Stimulated activated CD4-positive, alpha-beta T cell treated with anti-CD3 and anti-CD28 coated beads, TNF-alpha, amount 100 ng/mL, for 24 hours (primary cell): ENCODE results near the gene CALHM6.
"Not testable (repeated sequence)": the region's sequence is repeated elsewhere in the genome, so short reads cannot be mapped to it uniquely, and the experiment has no call there.

Experiments used
- DNase-seq, 3 experiments: peaks; one replicate each; pipeline ENCODE4 v3.0.0-alpha.2; 2020; ENCODE audit warnings: low read depth in 3 of 3

The CALHM6 gene

DNA sequence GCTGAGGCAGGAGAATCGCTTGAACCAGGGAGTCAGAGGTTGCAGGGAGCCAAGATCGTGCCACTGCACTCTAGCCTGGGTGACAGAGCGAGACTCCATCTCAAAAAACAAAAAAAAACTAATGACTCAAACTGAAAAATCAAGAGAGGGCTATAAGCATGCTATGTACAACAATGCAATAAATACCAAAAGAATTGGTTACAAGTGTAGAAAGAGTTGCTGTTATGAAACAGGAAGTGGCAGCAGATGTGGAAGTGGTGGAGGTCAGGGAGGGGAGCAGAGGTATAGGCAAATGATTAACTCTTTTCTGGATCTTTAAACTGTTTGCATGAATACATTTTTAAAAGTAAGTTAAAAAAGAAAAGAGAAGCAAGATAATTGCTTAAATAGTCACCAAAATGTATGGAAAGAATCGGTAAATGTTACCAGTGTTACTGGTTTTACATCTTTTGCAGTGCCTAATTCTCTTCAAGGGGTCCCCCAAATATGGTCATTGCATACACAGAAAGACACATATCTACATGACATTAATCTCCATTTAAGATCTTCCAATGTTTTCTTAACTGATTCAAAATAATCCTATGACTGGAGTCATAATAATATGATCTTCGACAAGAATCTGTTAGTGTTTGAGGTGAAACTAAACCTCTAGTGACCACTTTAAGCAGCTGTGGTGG lies 15.0 kb downstream of the CALHM6 start:
- no peak for DNase-seq

DNA sequence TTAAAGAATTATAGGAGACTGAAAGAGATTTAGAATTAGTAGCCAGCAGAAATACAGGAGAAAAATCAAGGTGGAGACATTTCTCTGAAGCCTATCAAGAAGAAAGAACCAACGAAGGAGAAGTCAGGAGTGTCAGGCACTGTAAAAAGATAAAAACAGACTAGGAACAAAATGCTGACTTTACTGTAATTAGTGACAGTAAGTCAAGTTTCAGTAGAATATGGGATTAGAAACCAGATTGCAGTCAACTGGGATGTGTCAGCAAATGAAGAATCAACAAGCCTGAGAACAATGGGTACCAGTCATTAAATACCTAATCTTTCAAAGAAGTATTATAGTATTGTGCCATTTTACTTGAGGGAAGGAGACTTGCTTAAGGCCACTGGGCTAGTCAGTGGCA lies 21.6 kb downstream of the CALHM6 start:
- no peak for DNase-seq

DNA sequence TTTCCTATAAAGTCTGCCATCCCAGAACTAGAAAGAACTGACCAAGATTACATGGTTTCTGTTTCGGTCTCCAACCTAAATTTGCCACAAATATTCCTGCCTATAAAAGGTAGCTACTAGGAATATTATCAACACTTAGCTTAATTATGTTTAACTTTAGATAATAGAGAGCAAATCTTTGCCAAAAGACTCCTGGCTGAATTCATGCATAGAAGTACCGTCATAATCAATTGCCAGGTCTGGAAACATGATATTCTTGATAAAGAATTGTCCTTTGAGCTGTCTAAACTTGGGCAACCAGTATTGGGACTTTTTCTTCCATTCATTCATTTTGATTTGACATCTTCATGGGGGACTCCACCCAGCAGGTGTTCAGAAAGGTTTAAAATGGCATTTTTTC lies 22.4 kb downstream of the CALHM6 start:
- DNase-seq, result no peak

DNA sequence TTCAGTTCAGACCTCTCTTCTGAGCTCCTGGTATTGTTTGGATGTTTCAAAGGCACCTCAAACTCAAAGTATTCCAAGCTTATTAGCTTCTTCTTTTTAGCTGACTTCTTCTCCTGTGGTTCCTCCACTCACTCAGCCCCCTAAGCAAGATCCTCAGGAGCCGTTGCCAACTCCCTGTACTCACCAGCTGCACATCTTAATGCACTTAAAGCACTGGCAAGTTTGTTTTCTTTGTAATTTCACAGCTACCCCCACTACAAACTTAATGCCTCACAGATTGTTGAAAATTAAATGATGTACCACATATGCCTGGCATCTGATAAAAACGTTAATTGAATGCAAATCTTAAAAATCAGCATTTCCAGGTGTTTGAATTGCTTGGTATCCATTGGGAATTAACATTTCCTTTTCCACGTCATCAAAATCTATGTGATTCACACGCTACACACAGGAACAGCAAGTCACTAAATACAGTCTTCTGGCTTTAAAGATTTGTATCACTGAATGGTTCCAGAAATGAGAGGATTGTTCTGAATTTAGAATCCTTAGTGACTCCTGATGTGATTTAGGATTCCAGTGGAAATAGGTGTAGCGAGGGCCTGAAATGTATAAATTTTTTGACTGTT lies 24.5 kb downstream of the CALHM6 start:
- no peak for DNase-seq

DNA sequence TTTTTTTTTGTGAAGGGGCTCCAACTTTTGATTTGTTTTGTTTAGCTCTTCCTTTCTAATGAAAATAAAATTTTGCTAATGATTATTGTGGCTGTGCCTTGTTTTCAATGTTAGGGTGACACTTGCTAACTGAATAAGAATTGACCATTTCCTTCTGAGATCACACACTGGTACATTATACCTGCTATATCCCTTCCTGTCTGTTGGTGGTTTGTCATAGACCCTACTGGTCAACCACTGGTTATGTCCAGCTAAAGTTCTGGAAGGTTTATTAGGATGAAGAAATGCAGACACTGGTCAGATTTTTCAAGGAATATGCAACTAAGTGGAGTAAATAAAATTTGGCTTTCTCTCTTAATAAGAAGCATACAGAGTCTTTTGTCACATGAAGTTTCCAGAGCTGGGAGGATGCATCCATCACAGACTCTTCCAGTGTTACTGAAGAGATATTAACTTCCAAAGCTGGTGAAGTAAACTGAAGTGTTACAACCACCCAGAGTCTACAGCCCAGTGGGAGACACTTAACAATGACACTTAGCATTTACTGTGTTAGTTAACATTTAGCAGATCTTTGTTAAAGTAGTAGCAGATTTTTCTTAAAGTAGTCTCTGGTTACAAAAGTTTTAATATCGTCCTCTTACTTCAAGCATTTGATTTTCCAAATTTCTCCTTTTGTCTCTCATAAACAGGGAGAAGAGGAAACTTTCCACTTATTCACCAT lies 30.6 kb downstream of the CALHM6 start:
- no peak for DNase-seq

DNA sequence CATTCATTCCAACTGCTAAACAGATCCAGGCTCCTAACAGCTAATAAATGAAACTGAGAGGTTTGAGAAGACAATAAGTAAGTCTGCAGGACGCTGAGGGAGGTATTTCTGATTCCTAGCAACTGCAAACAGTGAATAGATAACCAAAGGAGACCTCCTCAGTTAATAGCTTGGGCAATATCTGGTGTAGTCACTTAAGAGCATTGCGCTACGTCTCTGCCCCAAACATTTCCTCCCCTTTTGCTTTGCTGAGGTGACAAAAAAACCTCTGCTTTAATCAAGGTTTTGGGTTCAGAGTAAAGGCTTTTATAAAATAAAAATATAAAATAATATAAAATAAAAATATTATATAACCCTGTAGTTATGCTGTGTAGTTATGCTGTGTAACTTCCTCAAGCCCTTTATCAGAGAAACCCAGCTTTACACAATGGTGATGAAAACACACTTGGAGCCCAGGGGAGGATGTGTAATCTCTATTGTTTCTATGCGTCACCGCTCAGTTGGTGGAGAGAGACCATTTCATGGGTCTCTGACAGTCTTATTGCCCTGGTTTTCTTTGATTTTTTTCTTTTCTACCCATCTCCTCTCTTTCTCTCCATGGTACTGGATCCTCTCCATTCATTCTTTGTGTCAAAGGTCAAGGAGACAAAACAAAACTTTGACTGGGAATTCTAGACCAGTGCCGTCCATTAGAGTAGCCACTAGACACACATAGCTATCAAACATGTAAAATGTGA lies 31.3 kb downstream of the CALHM6 start:
- DNase-seq, result no peak

DNA sequence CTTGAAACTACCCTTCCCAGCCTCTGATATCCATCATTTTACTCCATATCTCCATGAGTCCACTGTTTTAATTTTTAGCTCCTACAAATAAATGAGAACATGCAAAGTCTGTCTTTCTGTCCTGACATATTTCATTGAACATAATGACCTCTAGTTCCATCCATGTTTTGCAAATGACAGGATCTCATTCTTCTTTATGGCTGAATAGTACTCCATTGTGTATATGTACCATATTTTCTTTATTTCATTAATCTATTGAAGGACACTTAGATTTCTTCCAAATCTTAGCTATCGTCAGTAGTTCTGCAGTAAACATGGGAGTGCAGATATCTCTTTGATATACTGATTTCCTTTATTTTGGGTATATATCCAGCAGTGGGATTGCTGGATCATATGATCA lies 34.0 kb downstream of the CALHM6 start:
- DNase-seq, result not testable (repeated sequence)

DNA sequence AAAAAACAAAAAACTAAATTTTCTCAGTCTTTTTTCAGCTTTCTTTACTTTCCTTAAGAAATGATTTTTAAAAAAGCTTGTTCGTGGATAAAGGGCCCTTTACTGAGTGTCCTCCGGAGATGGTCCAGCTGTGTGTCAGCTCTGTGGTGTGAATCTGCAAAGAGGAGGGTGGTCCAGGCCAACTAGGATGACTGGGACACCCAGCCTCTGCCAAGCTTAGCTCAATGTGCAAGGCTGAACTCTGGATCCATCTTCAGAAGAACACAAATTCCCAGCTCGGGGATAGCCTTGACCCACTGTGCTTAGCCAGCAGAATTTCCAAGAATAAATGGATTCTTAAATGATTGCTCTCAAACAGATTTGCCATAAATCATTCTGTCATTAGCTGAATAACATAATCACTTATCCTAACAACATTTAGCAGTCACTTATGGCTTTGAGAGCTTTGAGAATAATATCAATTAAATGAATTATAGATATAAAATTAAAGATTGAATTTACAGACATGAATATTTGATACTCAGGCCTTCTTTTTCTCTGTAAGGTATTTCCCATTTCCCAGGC lies 36.0 kb downstream of the CALHM6 start:
- no peak for DNase-seq

DNA sequence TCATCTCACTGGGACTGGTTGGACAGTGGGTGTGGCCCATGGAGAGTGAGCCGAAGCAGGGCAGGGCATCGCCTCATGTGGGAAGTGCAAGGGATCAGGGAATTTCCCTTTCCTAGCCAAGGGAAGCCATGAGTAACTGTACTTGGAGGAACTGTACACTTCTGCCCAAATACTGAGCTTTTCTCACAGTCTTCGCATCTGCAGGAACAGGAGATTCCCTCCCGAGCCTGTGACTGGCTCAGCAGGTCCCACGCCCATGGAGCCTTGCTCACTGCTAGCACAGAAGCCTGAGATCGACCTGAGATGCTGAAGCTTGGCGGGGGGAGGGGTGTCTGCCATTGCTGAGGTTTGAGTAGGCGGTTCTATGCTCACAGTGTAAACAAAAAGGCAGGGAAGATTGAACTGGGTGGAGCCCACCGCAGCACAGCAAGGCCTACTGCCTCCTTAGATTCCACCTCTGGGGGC lies 39.8 kb downstream of the CALHM6 start:
- no peak for DNase-seq

DNA sequence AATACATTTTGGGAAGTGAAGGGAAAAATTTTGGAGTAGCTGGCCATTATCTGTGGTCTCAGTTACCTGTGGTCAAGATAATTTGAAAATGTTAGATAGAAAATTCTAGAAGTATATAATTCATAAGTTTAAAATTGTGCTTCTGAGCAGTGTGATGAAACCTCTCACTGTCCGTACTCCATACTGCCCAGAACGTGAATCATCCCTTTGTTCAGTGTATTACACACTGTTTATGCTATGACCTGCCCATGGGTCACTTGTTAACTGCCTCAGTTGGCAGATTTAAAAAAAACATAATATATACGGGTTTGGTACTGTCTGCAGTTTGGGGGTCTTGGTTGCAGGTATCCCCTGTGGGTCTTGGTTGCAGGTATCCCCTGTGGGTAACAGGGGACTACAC lies 46.1 kb downstream of the CALHM6 start:
- no peak for DNase-seq

DNA sequence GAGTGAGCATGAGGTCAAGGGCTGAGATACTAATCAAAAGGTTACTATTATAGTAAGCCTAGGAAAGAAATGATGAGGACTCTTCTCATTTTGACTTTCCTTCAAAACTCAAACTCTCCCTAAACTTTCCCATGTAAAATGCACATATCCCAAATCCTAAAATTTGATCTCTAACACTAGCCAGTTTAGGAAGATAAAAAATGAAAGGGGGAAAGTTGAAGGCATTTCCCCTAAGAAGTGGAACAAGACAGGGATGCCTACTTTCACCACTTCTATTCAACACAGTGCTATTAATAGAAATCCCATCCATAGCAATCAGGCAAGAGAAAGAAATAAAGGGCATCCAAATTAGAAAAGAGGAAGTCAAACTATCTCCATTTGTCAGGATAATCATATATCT lies 47.4 kb downstream of the CALHM6 start:
- DNase-seq, result no peak

DNA sequence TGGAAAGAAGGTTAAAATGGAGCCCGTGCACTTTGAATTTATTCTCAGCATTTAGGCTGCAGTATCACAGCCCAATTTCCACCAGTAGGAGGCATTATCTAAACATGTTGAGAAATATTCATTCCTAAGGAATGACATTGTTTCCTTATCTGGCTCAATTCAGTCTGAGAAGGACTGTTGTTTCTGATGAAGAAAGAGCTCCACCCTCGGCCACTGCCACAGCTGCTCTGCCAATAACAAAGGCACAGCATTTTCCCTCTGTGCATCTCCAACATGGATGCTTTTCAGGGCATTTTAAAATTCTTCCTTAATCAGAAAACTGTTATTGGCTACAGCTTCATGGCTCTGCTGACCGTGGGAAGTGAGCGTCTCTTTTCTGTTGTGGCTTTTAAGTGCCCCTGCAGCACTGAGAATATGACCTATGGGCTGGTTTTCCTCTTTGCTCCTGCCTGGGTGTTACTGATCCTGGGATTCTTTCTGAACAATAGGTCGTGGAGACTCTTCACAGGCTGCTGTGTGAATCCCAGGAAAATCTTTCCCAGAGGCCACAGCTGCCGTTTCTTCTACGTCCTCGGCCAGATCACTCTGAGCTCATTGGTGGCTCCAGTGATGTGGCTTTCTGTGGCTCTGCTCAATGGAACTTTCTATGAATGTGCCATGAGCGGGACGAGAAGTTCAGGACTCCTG lies 50.4 kb downstream of the CALHM6 start, which contains the start of gene CALHM5:
CALHM5 (plus strand) TSS at position 216 of the 687 bp plus-strand sequence; CDS start at position 274, 58 bp downstream.
- DNase-seq, result no peak

DNA sequence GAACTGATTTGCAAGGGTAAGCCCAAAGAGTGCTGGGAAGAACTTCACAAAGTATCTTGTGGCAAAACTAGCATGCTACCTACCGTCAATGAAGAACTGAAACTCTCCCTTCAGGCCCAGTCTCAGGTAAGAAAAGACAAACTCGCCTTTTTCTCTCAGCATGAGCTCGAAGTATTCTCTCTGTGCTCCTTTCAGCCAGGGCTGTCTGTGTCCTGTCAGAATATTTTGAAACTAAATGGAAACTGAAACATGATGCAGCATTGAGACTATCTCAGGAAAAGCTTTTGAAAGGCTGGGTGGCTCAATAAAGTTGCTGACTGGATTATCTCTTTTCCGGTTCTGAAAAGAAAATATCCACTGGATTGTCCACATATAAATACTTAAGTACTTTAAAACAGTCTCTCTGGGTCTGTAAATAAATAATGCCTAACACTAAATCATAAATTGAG lies 51.0 kb downstream of the CALHM6 start:
- no peak for DNase-seq

DNA sequence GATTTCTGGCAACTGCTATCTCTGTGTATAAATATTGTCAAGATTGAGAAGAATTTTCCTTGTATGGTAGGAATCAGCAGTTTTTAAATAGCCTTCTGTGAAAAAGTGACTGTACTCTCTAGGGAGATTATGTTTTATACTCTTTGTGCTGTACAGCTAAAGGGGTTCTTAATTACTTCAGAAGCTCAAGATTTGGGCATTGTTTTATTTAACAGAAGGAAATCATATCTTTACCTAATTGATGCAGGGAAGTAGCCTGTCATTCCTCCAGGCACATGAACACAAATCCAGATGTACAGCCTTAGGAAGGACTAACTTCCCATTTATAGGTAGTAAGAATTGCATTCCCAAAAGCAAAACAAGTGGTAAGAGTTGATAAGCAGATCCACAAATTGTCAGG lies 51.6 kb downstream of the CALHM6 start:
- DNase-seq, result no peak
